GM12873 (cell line): ENCODE data around the gene ARHGAP28.

ENCODE experiments used
- TF ChIP-seq, protein P1 (sequence below): IDR thresholded peaks from 2 replicates; pipeline ENCODE4 v1.5.1; 2012; ENCODE audit warnings: low read depth, mild to moderate bottlenecking, moderate library complexity, low read length, control low read depth; ENCODE audit not compliant: insufficient read depth; ENCODE audit errors: missing control alignments

ARHGAP28 gene

DNA sequence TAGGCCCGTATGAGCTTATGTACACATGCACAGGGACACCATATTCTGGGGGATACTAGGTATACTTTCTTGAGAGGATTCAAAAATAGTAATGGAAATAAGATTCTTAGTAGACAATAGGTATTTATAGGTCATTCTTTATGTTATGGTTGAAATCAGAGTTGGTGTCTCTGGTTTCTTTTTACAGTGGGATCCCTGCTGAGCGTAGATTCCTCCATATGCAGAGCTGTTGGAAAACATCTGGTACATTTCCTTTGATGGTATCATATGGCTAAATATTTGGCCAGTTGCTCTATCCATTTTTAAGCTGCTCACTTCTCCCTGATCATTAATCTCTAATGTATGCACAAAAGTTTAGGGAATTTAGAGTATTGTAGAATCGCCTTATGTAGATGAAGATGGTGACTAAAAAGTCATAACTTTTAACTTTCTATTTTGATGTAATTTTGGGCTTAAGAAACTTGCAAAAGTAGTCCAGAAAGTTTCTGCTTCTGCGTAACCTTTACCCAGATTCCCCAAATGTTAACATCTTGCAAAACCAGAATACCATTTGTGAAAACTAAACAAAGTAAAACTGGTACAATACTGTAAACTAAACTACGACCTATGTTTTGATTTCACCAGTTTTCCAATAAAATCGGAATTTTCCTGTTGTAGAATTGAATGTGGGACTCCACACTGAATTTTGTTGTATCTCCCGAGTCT is 5.4 kb downstream of the ARHGAP28 start:
- TF ChIP-seq, protein P1, sequence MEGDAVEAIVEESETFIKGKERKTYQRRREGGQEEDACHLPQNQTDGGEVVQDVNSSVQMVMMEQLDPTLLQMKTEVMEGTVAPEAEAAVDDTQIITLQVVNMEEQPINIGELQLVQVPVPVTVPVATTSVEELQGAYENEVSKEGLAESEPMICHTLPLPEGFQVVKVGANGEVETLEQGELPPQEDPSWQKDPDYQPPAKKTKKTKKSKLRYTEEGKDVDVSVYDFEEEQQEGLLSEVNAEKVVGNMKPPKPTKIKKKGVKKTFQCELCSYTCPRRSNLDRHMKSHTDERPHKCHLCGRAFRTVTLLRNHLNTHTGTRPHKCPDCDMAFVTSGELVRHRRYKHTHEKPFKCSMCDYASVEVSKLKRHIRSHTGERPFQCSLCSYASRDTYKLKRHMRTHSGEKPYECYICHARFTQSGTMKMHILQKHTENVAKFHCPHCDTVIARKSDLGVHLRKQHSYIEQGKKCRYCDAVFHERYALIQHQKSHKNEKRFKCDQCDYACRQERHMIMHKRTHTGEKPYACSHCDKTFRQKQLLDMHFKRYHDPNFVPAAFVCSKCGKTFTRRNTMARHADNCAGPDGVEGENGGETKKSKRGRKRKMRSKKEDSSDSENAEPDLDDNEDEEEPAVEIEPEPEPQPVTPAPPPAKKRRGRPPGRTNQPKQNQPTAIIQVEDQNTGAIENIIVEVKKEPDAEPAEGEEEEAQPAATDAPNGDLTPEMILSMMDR, result no peak

DNA sequence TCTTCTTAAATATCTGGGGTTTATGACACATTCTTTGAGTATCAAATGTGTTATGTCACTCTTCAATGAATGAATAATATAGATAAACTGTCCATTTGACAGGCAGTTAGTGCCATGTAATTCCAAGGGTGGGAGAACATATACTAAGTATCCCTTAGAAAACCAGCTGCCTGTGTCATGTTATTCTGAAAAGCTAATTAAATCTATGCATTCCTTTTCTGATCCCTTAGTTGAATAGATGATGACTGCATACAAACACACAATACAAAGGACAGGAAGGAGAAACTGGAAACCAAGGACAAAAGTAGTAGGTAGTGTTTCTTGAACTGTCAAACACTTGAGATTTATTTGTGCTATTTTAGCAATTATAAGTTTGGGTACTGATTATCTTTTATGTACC is 8.3 kb downstream of the ARHGAP28 start:
- TF ChIP-seq, protein P1, result no peak

DNA sequence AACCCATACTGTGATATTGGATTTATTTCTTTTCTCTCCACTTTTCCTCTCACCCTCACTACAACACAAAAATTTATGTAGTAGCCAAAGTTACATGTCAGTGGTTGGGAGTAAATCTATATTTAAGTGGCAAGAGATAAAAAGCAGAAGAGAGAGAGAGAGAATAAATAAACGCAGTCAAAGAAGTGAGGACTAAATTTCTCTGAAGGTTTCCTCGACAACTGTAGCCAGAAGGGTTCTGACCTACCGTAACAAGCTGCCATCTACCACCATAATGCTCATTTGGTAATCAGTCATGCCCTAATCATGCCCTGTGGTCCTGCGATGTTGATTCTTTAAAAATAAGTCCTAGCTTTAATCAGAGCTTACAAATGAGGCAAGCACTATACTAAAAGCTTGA is 9.1 kb downstream of the ARHGAP28 start:
- TF ChIP-seq, protein P1, result no peak

DNA sequence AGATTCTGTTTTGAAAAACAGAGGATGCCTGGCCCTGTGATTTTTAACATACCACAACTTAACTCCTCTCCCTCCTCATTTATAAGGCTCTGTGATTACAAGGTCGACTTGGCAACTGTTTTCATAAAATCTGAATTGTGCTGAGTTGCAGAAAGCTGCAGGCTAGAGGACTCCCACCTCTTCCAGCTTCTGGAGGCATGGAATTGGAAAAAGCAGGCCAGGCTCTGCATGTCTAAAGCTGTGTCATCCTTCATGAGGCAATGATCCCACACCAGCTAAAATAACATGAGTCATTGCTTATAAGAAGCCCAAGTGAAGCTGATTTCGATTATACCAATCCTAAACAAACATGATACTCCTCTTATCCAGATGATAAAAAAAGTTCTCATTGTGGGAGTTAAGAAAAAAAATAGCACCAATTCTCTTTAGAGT is 11.7 kb downstream of the ARHGAP28 start:
- TF ChIP-seq, protein P1, result no peak

DNA sequence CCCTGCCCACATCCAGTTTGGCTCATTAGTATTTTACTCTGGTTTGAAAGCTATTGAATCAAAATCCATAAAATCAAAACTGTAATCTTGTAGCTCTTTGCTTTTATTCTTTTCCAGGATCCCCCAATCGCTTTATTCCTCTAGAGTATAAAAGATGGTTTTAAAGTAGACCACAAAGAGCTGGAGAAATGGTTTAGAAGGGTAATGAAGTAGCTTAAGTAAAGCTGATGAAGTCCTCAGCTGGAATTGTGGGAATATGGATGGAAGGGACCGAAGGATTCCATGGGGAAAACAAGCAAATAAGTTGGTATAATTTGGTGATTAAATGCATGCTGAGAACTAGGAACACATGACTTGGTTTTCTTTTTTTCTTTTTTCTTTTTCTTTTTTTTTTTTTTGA is 12.3 kb downstream of the ARHGAP28 start:
- TF ChIP-seq, protein P1, result no peak

DNA sequence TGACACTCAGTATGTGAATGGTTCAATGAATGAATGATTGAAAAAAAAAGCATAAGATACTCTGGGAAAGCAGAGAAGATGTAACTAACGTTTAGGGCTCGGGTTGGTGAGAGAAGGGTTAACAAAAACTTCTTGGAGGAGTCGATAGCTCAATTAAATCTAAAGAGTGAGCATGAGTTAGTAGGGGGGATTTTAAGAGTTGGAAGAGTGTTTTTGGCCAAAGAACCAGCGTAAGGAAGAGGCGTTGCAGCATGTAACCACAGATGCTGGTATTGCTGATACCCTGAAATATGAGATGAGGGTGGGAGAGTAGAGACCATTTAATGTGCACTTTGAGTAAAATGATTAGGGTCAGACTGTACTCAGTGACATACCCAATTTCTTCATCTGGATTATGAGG is 14.5 kb downstream of the ARHGAP28 start:
- TF ChIP-seq, protein P1, result no peak

DNA sequence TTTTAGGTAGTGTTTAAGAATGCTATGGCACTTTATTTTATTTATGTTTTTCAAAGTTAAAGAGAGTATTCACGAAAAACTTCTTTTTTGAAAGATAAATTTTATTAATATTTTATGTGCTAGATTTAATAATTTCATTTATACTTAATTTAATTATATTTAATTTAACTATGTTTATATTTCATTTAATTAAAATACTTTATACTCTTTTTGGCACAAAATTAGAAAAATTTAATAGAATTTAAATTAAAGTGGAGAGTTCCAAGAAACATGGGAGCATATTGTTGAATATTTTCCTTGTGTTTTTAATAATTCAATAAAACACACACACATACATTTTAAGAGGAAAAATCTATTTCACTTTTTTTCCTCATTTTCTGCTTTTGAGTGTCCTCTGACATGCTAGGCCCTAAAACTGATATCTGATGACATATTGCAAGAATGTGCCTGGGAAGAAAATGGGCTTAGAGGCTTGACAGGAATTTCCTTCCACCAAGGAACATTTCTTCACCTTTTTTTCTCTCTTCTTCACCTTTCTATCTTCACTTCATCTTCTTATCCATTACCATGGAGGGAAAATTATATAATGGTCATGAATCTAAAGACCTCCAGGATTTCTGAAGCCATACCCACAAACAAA is 15.4 kb downstream of the ARHGAP28 start:
- TF ChIP-seq, protein P1, result no peak
